ENCODE data around the gene PGP. TPM values are rescaled to one million over a fixed set of nuclear protein-coding genes. Genes with fewer than 3 reads are reported as not detected.

PGP gene
- total RNA-seq, 1 donor from 2014 or later, result 29.3 TPM

GRCh38 chr16:2180962-2181923, 33.4 kb downstream of the PGP start:
- H3K4me3 ChIP-seq (ENCODE audit: low read depth, low read length), result no peak overlapping the region
- DNase-seq (ENCODE audit: low read depth), result no peak
- TF ChIP-seq CTCF (conservative IDR thresholded peaks at IDR 0.05; ENCODE audit: low read depth, low read length), result no peak

DNA sequence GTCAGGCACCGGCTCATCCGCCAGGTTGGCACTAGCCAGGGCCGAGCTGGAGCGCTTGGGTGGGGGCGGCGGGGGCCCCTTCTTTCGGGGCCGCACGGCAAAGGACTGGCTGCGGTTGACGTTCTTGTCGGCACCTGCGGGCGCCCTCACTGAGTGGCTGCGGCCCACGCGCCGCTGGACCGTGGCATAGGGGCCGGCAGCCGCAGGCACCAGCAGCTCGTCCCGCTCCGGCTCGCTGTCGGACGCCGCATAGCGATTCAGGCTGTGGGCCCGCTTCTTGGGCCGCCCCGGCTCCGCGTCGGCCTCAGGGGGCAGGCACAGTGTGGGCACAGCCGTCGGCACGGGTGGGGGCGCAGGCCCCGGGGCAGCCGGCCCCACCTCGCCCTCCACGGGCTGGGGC, 34.2 kb downstream of the PGP start:
- no peak overlapping the region for H3K4me3 ChIP-seq (ENCODE audit: low read depth, low read length)
- TF ChIP-seq CTCF (conservative IDR thresholded peaks at IDR 0.05; ENCODE audit: low read depth, low read length), result no peak
- no peak for DNase-seq (ENCODE audit: low read depth)

- no peak for TF ChIP-seq CTCF (conservative IDR thresholded peaks at IDR 0.05; ENCODE audit: low read depth, low read length)
- DNase-seq (ENCODE audit: low read depth), result no peak
- H3K4me3 ChIP-seq (ENCODE audit: low read depth, low read length), result no peak overlapping the region
These were observed 35.1 kb downstream of the PGP start for GRCh38 chr16:2179576-2179975.

GRCh38 chr16:2179107-2179501, 35.5 kb downstream of the PGP start:
- no peak for TF ChIP-seq CTCF (conservative IDR thresholded peaks at IDR 0.05; ENCODE audit: low read depth, low read length)
- no peak overlapping the region for H3K4me3 ChIP-seq (ENCODE audit: low read depth, low read length)
- DNase-seq (ENCODE audit: low read depth), result no peak

GRCh38 chr16:2178321-2179106, 36.1 kb downstream of the PGP start:
- TF ChIP-seq CTCF (conservative IDR thresholded peaks at IDR 0.05; ENCODE audit: low read depth, low read length), result no peak
- no peak for DNase-seq (ENCODE audit: low read depth)
- H3K4me3 ChIP-seq (ENCODE audit: low read depth, low read length), result no peak overlapping the region

DNA sequence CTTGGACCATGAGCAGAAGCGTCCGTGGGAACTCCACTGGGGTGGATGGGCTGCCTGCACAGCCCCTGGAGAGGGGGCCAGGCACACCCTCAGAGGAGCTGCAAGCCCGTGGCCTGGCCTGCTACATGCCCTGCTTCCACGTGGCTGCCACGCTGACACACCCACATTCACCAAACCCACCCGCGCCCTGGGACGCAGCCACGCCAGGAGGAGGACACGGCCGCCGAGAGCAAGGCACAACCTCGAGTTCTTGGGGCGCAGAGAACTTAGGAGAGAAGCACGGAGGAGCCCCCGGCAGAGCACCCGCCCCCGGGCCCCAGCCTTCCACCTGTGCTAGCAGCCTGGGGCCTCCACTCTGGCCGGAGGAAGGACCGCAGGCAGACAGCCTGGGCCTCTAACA, 37.1 kb downstream of the PGP start:
- TF ChIP-seq CTCF (conservative IDR thresholded peaks at IDR 0.05; ENCODE audit: low read depth, low read length), result no peak
- DNase-seq (ENCODE audit: low read depth), result no peak
- no peak overlapping the region for H3K4me3 ChIP-seq (ENCODE audit: low read depth, low read length)
